Ascending aorta (tissue), 2 donors: Measurements from ENCODE around the gene RBM19. TPM values are rescaled to one million over a fixed set of nuclear protein-coding genes. Genes with fewer than 3 reads are reported as not detected.

Experiments
- DNase-seq, 2 donors: peaks; one replicate each; pipeline ENCODE4 v3.0.0-alpha.2; 2019; ENCODE audit warnings: low spot score in 2 of 2
- H3K27ac ChIP-seq, 2 donors: fragments of 200-600 bp; sonication (generic); one replicate each; pipeline ENCODE4 v1.5.1; 2016 to 2017; ENCODE audit warnings: mild to moderate bottlenecking in 1 of 2
- H3K27me3 ChIP-seq: fragments of 200-600 bp; sonication (generic); one replicate; pipeline ENCODE4 v1.5.1; 2017
- H3K36me3 ChIP-seq, 2 donors: fragments of 200-600 bp; sonication (generic); one replicate each; pipeline ENCODE4 v1.5.1; 2016
- H3K4me1 ChIP-seq, 2 donors: fragments of 200-600 bp; sonication (generic); one replicate each; pipeline ENCODE4 v1.5.1; 2016 to 2017; ENCODE audit warnings: mild to moderate bottlenecking in 1 of 2
- H3K4me3 ChIP-seq, 2 donors: fragments of 200-600 bp; sonication (generic); one replicate each; pipeline ENCODE4 v1.5.1; 2016 to 2017; ENCODE audit warnings: mild to moderate bottlenecking in 1 of 2
- H3K9me3 ChIP-seq, 2 donors: fragments of 200-600 bp; sonication (generic); one replicate each; pipeline ENCODE4 v1.5.1; 2016
- CTCF ChIP-seq, 3 experiments: fragments of 200-600 bp in 2 of 3; fragments of 450-650 bp in 1 of 3; sonication (generic) in 2 of 3; IDR thresholded peaks; one replicate each; pipeline ENCODE4 v1.5.1; 2016 to 2019; ENCODE audit warnings: antibody characterized with exemption in 3 of 3, mild to moderate bottlenecking in 1 of 3, moderate library complexity in 1 of 3
- intact Hi-C: fragments of 100-400 bp; cut with DNase I; formaldehyde crosslinking; loops from one replicate; pipeline ENCODE4 v1.15.1; 2023
- total RNA-seq: library from RNA; depleted of rRNA; stranded (reverse); fragments of >200 nt; gene quantifications from one replicate; pipeline ENCODE4 v1.1.0, GENCODE V29; 2016

RBM19 gene
- total RNA-seq, 1 donor from 2014 or later, result 22.8 TPM

- DNase-seq, result no peak
- Histone ChIP-seq H3K9me3 (no peaks in the 10 kb centered on the region), H3K27ac (no peak overlapping the region), H3K36me3 (peaks cover 14 to 32% of the 10 kb centered on the region in 2 donors), H3K4me1 (no peaks in the 10 kb centered on the region), H3K4me3 (no peak overlapping the region), H3K27me3 (no peaks in the 10 kb centered on the region)
- intact Hi-C loops, result no loop called here
- TF ChIP-seq CTCF (IDR thresholded peaks at IDR 0.05), result no peak
Observed at GRCh38 chr12:113932381-113933196, 33.5 kb downstream of the RBM19 start.

GRCh38 chr12:113931517-113931916 lies 34.6 kb downstream of the RBM19 start:
- DNase-seq, result no peak
- no peaks in the 10 kb centered on the region for H3K9me3 ChIP-seq
- H3K4me3 ChIP-seq, result no peak overlapping the region
- intact Hi-C loops, result no loop called here
- H3K36me3 ChIP-seq, result peaks cover 11 to 29% of the 10 kb centered on the region in 2 donors
- no peaks in the 10 kb centered on the region for H3K4me1 ChIP-seq
- TF ChIP-seq CTCF (IDR thresholded peaks at IDR 0.05), result no peak
- no peaks in the 10 kb centered on the region for H3K27me3 ChIP-seq
- no peak overlapping the region for H3K27ac ChIP-seq

- no peaks in the 10 kb centered on the region for H3K27me3 ChIP-seq
- no peak for TF ChIP-seq CTCF (IDR thresholded peaks at IDR 0.05)
- intact Hi-C loops, result no loop called here
- no peaks in the 10 kb centered on the region for H3K9me3 ChIP-seq
- no peaks in the 10 kb centered on the region for H3K4me1 ChIP-seq
- no peak for DNase-seq
- H3K4me3 ChIP-seq, result no peak overlapping the region
- peaks cover 18 to 34% of the 10 kb centered on the region in 2 donors for H3K36me3 ChIP-seq
- H3K27ac ChIP-seq, result no peak overlapping the region
Observed at GRCh38 chr12:113930249-113930648, 35.9 kb downstream of the RBM19 start.

- DNase-seq, result no peak
- Histone ChIP-seq H3K36me3 (peaks cover 19 to 41% of the 10 kb centered on the region in 2 donors), H3K4me3 (no peak overlapping the region), H3K4me1 (no peaks in the 10 kb centered on the region), H3K9me3 (no peaks in the 10 kb centered on the region), H3K27ac (no peak overlapping the region), H3K27me3 (no peaks in the 10 kb centered on the region)
- no peak for TF ChIP-seq CTCF (IDR thresholded peaks at IDR 0.05)
- intact Hi-C loops, result no loop called here
Observed at GRCh38 chr12:113929312-113929989, 36.7 kb downstream of the RBM19 start.

GRCh38 chr12:113926788-113927187 lies 39.3 kb downstream of the RBM19 start:
- Histone ChIP-seq H3K27ac (no peak overlapping the region), H3K36me3 (peaks cover 32 to 52% of the 10 kb centered on the region in 2 donors), H3K27me3 (no peaks in the 10 kb centered on the region), H3K4me1 (no peaks in the 10 kb centered on the region), H3K4me3 (no peak overlapping the region), H3K9me3 (no peaks in the 10 kb centered on the region)
- TF ChIP-seq CTCF (IDR thresholded peaks at IDR 0.05), result no peak
- DNase-seq, result no peak
- intact Hi-C loops, result no loop called here
